HG03159 (cell line): ENCODE data around the gene CCDC197.

ENCODE experiments used
- ATAC-seq: cut with Tn5 transposase; IDR thresholded peaks from one replicate; pipeline ENCODE4 v1.9.1; 2021; ENCODE audit warnings: mild to moderate bottlenecking, moderate library complexity; ENCODE audit not compliant: unreplicated experiment

CCDC197 gene

GRCh38 chr14:94040796-94041195 is 43.7 kb downstream of the CCDC197 start:
- no peak for ATAC-seq

DNA sequence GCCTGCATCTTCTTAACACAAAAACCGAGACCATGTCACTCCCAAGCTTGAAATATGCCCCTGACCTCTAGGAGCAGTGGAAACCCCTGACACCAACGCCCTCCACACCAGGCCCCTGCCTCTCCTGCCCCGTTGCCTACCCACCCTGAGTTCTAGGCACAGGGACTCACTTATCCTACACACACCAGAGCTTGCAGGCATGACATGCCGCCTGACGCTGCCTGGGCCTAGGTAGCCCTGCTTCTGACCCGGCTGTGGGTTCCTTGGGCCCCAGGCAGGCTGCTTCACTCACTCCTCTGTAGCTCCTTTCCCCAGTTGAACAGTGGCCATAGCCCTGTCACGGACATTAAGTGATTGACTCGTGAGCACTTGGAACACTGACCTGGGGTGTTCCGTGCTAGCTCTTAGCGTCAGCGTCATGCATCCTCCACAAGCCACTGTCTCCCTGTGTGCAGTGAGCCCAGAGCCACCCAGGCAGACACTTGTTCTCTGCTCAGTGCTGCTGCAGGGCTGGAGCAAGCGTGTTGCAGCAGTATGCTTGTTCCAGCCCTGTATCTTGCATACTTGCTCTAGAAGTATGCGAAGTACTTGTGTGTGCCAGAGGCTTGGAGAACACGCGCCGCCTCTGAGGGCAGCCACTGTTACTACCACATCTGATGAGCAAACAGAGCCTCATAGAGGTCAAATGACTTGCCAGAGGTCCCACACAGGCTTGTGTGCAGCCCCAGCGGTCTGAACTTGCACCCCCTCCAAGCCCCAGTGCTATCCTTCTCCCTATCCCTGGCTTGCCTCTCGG is 44.6 kb downstream of the CCDC197 start:
- ATAC-seq = no peak

DNA sequence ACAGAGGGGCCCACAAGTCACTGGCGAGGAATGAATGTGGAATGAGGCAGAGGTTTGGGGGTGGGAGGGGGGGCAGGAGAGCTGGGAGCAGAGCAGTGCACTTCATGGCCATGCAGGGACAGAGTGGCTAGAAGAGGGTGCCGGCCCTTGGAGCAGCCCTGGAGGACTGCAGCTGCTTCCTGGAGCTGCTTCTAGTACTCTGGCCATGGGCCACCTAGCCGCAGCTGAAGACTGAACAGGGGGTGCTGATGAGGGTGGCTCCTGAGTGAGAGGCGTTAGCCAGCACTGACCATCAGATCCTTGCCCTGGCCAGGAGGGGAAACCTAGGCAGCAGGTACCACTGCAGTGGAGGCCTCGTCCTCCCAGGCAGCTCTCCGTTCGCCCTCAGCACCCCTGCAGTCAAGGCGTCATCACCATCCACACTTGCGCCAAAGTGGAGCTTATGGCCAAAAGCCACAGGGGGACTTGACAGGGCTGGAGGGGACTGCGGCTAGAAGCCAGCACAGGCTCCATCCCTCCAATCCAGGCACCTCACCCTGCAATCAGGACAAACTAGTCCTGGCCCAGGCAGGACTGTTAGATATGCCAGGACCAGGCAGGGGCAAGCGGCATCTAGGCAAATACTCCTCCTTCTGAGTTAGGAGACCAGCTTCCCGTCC is 45.5 kb downstream of the CCDC197 start:
- no peak for ATAC-seq

- no peak for ATAC-seq
These were observed 46.1 kb downstream of the CCDC197 start for GRCh38 chr14:94043111-94043755.

DNA sequence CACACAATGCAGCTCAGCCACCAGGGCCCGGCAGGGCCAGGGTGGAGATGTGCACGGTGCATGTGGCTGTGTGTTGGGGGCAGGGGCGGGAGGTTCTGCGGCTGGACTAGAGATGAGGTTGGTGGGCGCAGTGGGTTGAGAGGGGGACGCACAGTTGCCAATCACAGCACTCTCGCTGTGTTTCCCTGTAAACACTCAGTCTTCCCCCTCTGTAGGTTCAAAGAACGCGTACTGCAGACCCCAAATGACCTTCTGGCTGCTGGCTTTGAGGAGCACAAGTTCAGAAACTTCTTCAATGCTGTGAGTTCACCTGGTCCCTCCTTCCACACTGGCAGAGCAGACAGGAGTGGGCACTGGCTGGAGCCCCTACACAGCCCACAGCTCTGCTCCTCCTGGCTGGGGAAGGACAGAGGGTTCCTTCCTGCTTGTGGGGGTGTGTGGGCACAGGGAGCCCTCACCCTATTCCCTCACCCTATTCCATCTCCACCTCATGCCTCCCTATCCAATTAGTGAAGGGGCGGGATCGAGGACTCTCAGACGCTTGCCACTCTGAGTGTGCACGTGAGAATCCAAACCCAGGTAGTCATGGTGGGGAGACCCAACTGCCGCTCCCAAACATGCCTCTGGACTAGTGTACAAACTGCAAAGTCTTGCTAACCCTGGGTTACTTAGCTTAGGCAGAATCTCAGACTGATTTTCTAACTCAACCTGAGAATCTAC is 46.8 kb downstream of the CCDC197 start:
- ATAC-seq = no peak

- no peak for ATAC-seq
These were observed 47.5 kb downstream of the CCDC197 start for GRCh38 chr14:94044476-94045091.

DNA sequence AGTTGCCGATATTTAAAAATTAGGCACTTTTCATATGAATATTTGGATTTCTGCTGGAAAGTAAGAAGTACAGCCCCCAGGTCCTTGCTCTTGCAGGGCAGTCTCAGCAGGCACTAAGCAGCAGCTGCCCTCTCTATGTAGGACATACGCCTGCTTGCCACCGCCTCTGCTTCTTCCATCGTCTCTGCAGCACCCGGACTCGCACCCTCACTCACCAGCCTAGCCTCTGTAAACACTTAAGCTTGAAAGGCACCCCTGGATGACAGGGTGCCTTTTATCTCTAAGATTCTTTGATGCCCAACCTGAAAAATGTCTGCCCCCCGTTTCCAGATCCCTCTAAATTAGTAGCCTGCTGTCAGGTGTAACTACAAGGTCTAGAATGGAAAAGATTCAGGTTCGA is 48.0 kb downstream of the CCDC197 start:
- no peak for ATAC-seq

GRCh38 chr14:94045563-94046345 is 48.7 kb downstream of the CCDC197 start:
- no peak for ATAC-seq

- ATAC-seq = no peak
These were observed 49.7 kb downstream of the CCDC197 start for GRCh38 chr14:94046696-94047250.

DNA sequence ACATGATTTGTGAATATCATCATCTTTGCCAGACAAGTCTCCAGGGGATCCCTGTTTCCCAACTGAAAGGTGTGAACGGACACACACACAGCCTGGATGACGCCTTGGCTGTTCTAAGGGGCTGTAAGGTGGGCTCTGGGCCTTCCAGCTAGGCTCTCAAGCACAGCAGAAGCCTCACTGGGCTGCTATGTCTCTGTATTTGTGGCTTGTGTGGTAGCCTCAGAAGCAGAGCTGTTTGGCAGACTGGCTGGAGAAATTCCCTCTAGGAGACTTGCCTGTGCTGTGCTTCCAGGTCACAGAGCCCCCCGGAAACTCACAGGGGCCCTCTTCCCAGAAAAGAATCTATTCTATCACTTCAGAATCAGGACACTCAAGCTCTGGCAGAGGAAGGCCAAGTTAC is 50.5 kb downstream of the CCDC197 start:
- ATAC-seq = no peak

GRCh38 chr14:94048691-94049624 is 51.9 kb downstream of the CCDC197 start:
- ATAC-seq = no peak

GRCh38 chr14:94049625-94050023 is 52.5 kb downstream of the CCDC197 start:
- ATAC-seq = no peak

DNA sequence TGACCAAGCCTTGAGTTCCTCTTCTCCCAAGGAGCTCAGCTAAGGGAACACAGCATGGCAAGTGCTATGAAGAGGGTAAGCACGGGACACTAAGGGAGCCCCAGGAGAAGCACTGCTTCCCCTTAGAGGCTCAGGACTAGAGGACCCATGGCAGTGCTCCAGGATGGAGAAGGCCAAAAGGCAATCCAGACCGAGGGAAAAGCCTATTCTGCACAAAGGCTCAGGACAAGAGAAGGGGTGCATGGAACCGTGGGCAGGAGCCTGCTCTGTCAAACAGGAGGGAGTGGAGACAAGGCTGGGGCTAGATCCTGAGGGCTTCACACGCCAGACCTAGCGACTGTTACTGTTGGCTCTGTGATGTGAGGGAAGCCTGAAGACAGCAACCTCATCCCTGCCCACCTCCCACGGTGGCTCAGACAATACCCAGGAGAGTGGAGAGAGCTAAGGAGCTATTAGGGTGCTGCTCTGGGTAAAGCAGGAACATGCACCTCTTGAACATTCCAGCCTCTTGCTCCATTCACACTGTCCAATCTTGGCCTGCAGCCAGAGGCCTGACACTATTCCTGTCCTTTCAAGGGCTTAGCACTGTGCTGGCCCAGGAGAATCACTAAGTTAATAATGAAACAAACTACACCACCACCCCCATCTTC is 53.3 kb downstream of the CCDC197 start:
- no peak for ATAC-seq

DNA sequence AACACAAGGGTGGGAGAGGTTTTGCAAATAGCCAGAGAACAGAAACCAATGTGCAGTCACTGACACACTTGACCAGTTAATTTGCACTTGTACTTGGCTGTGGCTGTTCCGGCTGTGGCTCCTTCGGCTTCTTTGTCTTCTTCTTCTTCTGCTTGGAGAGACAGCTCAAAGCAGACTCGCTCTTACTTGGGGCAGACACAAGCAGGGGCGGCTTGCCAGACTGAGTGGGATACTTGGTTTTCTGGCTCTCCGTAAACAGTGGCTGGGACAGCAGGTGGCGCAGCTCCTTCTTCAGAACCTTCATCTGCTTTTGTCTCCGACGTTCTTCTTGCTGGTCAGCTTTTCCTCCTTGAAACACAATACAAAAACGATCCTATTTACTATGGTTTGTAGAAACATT is 54.0 kb downstream of the CCDC197 start:
- ATAC-seq = no peak

- ATAC-seq = no peak
These were observed 54.7 kb downstream of the CCDC197 start for GRCh38 chr14:94051779-94052178.

- ATAC-seq = no peak
These were observed 55.1 kb downstream of the CCDC197 start for GRCh38 chr14:94052199-94052598.

DNA sequence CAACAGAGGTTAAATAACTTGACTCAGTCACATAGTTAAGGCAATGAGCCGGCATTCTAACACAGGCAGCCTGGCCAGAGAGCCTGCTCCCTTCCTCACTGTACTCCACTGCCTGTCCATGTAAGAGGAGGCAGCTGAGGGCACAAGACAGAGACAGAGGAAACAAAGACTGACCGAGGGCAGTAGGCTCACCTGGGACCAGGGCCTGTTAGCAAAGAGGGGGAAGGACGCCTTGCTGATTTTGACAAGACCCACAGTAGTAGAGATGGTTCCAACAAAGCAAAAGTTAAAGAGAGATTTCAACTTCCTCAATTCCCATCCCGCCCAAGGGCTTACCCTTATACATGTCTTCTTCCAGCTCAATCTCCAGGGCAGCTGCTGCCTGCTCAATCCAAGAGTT is 55.6 kb downstream of the CCDC197 start:
- ATAC-seq = no peak

DNA sequence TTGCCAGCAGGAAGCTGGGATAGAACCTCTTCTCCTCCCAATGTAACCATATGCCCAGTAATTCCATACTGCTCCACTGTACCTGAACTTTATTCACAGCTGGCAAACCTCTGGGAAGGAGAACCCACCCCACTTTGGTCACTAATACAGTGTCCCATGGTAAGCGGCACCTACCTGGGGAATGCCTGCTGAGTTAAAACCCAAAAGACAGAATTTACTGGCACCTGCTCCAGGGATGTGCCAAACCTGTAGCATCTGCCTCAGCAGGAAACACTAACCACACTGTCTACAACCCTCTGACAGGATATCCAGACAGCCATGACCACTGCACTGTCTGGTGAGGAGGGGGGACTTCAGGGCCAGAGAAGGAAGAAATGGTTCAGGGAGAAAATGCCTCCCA is 57.3 kb downstream of the CCDC197 start:
- ATAC-seq = no peak
